ENCODE data around the gene NTM.
A peak's percentile ranks its signal among the peaks of the same experiment; 100 is the strongest.

NTM gene

DNA sequence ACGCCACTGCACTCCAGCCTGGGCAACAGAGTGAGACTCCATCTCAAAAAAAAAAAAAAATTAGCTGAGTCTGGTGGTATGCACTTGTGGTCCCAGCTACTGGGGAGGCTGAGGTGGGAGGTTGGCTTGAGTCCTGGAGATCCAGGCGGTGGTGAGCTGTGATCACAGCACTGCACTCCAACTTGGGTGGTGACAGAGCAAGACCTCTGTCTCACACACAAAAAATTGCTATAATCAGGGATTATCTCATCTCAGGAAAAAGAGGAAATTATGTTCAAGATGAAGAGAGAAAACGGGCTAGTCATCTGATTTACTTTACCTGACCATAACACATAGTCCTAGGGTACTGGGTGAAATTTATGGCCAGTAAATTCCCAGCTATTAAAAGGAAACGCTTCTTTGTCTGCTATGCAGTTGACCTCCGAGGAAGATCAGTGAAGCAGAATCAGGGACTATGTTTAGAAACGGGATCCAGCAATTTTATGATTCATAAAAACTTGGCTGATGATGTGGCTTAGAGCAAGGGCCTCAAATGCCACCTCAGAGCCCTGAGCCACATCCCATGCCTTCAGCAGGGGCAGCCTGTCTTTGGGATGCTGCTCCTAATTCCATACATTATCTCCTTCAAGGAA is 386.2 kb downstream of the NTM start:
- DNase-seq, result no peak

DNA sequence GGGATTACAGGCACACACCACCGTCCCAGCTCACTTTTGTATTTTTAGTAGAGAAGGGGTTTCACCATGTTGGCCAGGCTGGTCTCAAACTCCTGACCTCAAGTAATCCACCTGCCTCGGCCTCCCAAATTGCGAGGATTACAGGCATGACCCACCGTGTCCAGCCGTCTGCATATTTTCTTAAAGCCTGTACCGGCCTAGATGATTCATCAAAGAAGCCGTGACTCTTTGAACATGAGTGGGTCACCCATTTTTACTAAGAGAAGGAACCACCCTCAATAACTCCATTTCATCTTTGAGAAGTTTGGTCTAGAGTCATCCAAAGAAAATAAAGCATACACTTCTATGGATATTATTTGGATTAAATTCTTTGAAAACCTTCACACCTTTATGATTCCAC is 388.3 kb downstream of the NTM start:
- DNase-seq, result no peak

DNA sequence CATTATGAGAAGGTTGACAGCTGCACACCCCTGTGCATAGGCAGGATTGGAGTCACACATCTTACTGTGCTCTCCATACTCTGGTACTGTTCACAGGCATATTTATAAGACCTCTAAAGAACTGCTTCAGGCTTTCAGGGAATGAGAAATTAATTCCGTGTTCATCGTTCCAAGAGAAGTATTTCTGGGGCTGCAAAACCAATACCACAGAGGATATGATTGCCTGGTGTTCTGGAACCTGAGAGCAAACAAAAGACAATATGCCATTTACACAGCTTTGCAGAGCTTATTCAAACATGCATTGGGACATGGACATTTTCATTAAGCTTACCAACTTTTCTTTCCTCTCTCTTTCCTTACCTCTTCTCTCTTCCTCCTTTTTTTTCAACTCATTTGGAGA is 388.7 kb downstream of the NTM start:
- DNase-seq, result no peak

DNA sequence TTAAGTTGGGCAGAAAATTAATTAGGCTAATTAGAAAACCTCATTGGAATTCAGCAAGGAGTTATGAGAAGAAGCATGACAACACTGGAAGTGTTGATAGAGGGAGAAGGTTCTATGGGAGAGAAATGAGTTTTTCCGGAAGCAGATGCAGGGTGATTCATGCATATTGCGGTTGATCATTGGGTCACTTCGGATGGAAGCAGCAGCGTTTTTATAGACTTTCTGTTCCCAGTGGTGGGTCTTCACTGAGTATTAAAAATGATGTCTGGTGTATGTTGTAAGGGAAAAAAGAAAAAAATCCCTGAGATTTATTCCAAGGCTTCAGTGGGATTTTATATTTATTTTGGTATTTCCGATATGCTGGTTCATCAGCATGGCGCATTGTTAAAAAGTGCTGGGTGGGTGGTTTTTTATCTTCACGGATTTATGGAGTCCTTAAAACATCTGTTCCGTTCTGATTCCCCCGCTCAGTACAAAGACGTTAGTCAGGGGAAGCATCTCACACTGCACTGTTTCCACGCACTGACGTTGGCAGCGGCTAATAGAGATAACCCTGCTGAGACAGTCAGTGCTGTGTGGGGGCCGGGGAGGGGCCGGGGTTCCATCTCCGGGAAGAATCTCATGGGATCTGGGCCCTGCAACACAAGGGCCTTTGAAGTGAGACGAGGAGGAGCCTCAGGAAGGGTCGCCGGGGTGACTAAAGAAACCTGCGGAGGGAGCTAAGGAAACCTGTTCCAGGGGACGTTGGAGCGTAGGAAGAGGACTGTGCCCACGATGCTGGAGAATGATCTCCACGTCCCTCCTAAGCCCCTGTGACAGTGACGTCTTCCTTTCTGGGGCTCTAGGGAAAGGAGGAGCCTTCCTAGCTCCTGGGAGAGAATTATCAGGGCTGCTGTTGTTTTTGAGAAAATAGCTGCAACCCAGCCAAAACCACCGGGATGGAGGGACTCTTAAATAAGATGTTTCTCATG is 390.0 kb downstream of the NTM start:
- DNase-seq, result peak; percentile 24

DNA sequence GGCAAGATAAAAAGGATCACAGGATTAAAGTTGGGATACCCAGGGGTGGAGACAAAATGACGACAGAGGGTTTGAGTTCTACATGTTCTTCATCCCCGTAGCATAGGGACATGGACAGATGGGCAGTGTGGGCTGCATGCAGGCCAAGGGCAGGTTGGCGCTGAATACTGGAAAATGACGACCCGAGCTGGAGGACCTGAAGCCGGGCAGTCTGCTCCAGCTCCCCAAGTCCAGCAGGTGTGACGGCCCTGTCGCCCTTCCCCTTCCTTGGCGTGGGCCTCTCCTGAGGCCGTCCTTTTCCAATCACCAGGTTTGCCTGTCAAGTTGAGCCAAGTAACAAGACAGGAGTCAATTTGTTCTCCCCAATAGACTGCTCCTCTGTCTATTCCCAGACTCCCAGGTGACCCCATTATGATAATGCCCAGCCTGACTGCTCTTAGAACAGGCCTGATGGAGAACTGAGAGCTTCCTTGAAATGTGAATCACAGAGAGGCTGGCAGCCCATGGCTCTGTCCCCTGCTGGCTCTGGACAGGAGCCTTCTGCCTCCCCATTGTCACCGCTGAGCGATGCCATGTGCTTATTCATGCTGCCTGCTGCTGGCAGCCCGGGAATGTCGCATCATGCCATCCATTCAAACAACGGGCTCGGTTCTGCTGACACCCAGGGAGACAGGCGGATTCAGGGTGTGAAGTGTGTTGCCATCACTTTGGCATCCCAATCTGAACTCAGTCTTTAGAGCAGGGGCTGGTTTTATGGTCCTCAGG is 392.1 kb downstream of the NTM start:
- DNase-seq, result no peak

DNA sequence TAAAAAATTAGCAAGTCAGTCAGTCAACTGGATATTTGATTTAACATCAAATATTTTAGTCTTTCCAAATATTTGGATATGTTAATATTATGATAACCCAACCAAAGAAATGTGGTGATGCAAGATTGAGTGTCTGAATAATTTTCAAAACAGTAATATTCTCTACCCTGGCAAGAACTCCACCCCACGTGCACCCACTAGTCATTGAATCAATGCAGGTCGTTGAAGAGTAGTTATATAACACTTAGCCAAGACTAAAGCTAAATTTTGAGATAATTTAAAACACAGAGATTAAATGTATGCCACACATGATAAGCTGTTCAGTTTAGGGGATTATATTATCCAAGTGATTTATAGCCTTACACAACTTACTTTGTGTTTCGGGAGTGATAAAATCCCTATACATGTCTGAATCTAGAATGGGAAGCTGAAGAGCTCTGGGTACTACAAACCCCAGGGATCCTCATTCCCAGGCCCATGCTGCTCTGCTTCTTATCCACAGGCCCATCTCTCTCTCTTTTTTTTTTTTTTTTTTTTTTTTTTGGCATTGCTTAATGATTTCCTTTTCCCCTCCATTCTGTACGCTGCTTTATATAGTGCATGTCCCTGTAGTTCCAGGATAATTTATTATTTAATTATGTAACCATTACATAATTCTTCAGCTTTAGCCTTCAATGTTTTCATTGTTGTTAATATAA is 392.9 kb downstream of the NTM start:
- no peak for DNase-seq

DNA sequence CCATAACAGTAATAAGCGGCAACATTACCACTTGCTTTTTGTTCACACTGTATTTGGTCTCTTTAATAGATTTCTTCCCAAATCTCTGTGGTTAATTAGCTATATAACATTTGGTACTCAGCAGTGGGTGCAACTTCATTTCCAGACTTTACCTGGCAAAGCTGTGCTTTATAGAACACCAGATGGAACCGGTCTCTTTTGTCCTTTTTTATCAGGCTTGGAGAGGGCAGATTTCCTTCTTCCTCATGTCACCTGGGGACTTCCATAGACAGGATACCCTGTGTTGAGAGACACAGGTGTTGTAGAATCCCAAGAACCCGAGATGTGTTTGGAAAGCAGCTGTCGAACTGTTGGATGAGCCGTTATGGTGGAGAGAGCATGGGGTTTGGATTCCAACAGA is 393.7 kb downstream of the NTM start:
- DNase-seq, result no peak

DNA sequence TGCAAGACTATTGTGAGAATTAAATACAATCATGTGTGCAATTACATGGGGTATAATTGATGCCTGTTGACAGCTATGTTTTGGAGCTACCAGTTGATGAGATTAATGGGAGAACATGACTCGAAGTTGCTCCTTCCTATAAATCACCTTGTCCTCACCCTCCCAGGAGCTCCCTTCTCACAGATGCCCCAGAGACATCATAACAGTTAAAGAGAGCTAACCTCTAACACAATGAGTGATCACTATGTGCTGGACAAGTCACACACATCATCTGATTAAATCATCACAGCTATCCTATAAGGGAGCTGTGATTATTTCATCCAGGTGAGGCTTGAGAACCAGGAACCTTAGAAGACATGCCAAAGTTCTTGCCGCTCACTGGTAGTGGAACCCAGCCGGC is 394.2 kb downstream of the NTM start:
- no peak for DNase-seq

DNA sequence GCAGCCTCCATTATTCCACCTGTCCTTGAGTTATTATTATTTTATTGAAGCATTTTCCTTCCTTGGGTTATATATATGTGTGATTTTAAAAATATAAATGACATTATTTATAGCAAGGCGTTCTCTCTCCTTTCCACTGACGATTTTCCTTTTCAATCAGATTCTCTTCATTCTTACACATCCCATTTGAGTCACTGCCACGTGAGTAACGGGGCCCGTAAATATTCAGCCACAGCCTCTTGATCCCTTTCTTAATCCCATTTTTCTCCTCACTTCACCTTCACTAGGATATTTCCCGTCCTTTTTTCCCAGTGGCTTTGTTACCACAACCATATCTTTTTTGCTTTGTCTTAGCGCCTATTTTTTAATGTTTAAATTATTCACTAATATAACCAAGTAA is 396.2 kb downstream of the NTM start:
- no peak for DNase-seq

DNA sequence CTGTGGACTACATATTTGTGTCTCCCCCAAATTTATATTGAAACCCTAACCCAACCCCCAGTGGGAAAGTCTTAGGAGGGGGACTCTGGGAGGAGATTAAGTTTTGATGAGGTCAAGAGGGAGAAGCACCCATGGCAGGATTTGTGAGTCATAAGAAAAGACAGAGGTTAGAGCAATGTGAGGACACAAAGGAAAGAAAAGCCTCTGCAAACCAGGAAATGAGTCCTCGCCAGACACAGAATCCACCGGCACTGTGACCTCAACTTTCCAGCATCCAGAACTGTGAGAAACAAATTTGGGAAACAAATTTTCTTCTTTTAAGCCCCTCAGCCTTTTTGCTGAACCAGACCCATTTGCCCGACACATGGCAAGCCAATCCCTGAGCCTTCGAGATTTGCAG is 397.0 kb downstream of the NTM start:
- no peak for DNase-seq

DNA sequence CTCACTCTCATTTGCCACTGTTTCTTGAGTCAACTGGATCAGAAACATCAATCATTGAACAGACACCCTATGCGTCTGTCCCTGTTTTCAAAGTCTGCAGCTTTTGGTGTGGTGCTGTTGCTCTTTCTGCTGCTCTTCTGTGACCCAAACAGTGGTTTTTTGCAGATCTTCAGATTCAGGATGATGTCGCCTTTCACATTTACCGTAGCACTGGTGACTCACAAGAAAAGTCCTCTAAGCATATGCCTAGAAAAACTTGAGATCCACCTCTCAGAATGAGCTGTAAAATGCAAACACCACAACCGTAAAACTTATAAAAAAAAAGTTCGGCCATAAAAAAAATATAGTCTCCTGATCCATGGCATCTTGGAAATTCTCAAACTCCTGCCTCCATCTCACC is 400.4 kb downstream of the NTM start:
- no peak for DNase-seq

DNA sequence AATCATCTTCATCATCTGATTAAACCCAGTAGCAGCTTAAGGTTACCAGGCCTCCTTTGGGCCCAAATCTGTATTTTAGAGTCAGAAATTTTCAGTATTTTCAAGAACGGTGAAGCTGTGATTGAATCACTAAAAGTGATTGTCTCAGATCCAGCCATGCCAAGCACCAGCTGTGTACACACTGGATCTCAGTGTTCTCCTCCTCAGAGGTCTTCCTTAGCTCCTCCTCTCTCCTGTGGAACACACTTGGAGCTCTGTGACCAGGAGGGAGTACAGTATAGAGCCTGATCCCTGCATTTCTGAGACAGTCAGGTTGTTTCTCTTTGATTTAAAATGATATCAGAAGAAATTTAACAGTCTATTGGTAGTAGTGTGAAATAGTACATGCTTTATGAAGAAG is 401.1 kb downstream of the NTM start:
- DNase-seq, result no peak

DNA sequence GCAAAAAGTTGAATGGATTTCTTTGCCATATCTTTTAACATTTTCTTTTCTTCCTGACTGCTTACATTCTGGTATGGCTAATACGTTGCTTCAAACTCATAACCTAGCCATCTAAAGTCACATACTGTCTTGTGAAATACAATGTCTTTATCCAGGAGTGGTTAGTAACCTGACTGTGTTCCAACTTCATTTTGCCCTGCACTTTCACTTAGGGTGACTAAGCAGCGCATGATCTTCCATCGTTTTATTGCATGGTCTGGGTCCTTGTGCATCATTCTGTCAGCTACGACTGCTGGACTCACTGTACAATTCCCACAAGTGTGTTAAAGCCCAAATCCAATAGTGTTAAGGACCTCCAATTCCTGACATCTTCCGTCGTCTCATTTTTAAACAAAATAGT is 403.2 kb downstream of the NTM start:
- no peak for DNase-seq

DNA sequence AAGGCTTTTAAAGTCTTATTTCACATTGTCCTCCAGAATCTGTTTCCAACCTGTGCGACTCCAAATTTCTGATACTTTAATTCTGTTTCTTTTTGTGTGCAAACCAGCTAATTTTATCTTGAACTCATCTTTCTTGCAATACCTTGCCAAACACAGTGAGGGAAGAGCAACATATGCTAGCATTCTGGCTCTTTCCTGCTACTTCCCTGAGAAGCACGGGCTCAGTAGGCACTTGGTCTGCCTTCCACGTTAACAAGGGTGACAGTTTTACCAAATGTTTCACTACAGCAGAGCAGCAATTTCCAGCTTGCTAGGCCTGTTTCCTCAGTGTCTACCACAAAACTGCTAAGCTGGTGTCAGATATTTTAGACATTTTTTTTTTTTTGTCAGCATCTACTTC is 405.8 kb downstream of the NTM start:
- no peak for DNase-seq

DNA sequence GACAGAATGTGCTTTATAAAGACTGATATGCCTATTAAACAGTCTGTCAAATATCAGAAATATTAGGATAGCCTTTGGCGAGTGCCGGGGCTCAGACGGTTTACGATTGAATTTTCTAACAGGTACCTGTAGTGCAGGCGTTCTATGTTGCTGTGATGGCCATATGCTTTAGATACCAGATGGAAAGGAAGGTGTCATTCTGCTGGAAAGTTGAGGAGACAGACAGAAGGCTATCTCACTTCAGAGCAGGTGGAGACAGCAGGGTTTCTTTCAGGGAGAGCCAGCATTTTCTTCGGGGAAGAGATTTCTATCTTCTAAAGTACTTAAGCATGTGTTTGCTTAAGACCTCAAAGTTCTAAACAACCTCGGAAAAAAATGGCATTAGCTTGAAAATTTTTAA is 415.4 kb downstream of the NTM start:
- DNase-seq, result no peak

DNA sequence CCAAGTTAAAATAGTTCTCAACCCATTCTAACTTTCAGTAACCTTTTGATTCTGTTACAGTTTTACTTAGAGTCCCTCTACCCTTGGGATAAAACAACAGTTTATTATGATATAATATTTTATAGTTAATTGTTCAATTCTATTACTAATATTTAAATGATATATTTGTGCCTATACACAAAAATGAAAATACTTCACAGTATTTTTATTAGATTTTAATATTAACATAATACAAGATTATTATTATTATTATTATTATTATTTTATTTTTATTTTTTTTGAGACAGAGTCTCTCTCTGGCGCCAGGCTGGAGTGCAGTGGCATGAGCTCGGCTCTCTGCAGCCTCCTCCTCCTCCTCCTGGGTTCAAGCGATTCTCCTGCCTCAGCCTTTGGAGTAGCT is 416.7 kb downstream of the NTM start:
- no peak for DNase-seq

DNA sequence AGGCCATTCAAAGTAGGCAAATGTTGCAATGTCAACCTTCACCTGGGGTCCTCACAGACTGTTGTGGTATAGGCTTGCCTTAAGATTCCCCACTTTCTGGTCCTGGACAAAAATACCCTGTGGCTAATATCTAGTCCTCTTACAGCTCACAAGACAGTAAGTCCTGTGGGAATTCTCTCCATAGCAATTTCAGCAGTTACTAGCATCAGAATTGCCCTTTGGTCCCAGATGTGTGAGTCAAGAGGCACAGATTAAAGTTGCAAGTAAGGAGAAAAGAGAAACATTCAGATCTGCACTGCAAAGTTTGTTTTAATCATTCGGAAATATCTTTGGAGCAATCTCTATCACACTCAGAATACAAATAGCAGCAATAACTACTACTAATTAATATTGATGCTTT is 420.2 kb downstream of the NTM start:
- DNase-seq, result no peak

DNA sequence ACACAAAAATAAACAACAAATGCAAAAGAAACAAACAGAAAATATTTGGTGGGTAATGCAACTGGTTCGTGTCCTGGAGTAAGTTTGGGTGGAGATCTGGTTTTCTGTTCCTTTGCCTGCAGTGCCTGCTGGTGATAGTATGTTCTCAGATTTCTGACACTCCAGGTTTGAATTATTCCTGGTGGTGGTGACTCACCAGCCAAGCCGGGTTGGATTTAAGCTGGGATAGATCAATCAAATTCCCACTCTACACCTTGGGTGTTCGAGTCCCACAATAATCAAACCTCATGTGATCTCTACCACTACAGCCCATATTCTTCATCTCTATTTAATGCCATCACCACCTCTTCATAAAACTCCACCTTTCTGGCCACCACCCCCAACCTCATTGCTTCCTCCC is 421.8 kb downstream of the NTM start:
- no peak for DNase-seq

DNA sequence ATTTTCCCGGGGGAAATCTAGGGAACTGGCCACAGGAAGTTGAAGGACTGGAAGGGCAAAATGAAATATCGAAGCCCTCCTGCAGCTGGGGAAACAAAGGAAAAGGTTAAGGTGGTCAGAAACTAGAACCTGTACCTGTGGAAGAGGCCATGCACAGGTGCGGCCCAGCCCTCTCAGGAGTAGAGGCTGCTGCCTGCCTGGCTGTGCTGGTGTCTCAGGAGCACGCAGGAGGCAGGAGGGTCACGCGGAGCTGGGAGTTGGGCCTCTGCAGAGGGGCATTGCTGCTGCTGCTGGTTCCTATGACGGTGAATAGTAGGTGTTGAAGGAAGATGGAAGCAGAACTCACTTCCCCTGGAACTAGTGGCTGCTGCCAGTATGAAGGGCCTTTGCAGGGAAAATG is 425.7 kb downstream of the NTM start:
- DNase-seq, result no peak

DNA sequence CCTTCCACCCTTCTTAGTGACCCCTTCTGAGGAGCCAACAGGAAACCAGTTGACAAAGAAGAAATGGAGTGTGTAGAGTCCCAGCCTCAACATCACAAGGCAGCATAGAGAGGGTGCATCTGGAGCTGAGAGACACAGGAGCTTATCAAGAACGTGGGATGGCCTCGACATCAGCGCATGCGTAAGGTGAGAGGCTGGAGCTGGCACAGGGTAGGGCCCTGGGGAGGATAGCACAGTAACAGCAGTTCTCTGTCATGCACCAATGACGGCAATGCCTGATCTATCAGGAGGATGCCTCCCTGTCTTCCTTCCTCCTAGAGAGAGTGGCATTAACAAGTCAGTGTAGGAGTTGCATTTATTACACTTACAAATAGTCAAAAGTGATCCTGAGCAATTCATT is 426.1 kb downstream of the NTM start:
- no peak for DNase-seq

DNA sequence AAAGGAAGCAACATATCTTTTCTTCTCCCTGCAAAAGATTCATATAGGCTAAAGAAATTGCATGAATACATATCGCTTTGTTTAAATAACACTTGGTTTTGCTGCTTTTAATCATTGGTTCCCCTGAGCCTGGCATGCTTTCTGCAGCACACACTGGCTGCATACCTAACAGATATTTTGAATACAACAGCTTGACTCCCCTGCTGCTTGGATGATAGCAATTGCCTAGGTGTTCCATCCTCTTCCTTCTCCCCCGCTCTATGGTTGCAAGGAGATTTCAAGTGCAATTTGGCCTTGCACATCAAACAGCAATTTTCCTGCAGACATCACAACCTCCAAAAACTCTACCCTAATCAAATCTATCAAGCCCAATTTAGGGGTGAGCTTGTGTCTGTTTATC is 430.0 kb downstream of the NTM start:
- DNase-seq, result no peak

DNA sequence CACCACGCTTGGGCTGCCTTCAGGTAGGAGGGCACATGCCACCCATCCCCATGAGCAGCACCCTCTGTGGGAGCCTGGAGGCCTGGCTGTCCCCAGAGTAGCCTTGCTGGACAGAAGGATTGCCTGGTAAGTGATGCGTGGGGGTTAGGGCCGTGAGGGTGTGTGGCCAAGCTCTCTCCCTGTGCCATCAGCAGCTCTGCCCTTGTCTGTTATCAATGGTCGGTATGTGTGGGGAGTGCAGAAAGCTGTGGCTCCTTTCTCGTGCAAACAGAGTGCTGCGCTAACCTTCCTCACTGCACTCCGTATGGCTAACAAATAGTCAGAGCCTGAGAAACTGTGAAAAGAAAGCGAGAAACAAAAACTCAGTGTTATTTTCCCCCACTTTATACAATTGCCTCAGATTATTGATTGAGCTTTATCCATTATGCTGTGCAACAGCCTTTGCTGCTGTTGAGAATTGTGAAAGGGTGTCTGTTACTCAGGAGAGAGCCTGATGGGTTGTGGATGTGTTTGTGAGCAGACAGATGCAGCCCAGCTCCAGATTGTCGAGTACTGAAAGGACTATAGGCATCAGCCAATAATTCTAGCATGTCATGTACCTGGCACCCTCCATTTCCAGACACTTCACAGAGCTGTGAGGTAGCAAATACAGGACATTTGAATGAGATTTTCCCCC is 432.2 kb downstream of the NTM start:
- DNase-seq, result no peak

DNA sequence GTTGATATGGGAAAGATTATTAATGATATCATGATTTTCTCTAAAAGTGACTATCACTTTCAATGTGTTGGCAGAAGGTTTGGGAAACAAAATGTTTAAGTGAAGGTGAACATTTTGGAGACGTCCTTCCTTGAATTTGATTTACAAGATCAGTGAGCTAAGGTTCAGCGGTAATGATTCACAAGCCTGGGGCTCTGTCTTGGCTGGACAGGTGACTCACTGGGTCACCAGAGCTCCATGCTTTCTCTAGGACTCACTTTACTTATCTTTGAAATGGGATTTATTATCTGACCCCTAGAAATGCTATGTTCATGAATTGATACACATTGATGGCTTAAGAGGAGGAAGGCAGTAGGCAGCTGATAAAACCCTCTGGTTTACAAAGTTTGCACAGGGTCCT is 437.5 kb downstream of the NTM start:
- no peak for DNase-seq
